SK-N-MC (cell line): ENCODE measurements around the gene TTLL5.

ENCODE experiments used
- EZH2 ChIP-seq: fragments of 200-600 bp; sonication (generic); IDR thresholded peaks from one replicate; pipeline ENCODE4 v1.6.1; 2017; ENCODE audit warnings: antibody characterized with exemption
- POLR2AphosphoS5 ChIP-seq: IDR thresholded peaks from 2 replicates; pipeline ENCODE4 v1.6.1; 2012; ENCODE audit warnings: mild to moderate bottlenecking, low read depth, low read length, borderline replicate concordance

DNA sequence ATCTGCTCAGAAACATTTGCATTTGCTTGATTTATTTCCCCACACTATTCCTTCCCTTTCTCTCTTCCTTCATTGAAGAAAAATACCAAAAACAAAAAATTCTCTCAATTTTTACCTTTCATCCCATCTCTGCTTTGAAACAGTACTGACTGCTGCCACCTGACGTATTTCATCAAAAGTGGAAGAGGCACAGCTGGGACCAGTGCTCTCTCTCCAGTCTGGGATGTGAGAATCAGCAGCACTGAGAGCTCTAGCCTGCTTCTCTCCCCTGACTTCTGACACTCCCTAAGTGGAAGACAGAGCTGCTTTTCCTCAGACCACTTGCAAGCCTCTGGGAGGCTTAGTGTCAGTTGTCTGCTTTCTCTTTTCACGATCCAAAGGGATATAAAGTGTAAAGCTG lies 36.9 kb downstream of the TTLL5 start:
- no peak for TF ChIP-seq POLR2AphosphoS5
- no peak for TF ChIP-seq EZH2
